ENCODE measurements around the gene CASQ1. TPM values are rescaled to one million over a fixed set of nuclear protein-coding genes. Genes with fewer than 3 reads are reported as not detected.

Gene CASQ1
- total RNA-seq, 2 donors from 2014 or later = 0.29 to 0.77 TPM

- Histone ChIP-seq H3K27ac (ENCODE audit: low read depth, low read length) (no peak overlapping the region), H3K9ac (ENCODE audit: extremely low read depth, low read length, poor library complexity, severe bottlenecking) (no peak overlapping the region), H3K4me3 (ENCODE audit: low read length) (no peak overlapping the region), H3K27me3 (ENCODE audit: control insufficient read depth, insufficient read depth, low read length, poor library complexity, severe bottlenecking) (no peaks in the 10 kb centered on the region), H3K4me1 (ENCODE audit: control insufficient read depth, insufficient read depth, low read length) (no peaks in the 10 kb centered on the region), H3K9me3 (ENCODE audit: control insufficient read depth, low read length) (no peaks in the 10 kb centered on the region), H3K36me3 (ENCODE audit: control insufficient read depth, insufficient read depth, low read length) (peaks cover 96% of the 10 kb centered on the region)
- TF ChIP-seq CTCF (conservative IDR thresholded peaks at IDR 0.05) = no peak
- Mint-ChIP-seq H3K4me3 (no peak overlapping the region), H3K4me1 (peaks cover 6% of the 10 kb centered on the region), H3K27me3 (ENCODE audit: insufficient read depth) (no peaks in the 10 kb centered on the region), H3K27ac (no peak overlapping the region), H3K9me3 (no peaks in the 10 kb centered on the region), H3K36me3 (ENCODE audit: low read depth) (peaks cover 79% of the 10 kb centered on the region)
- DNase-seq = no peak
Measured at GRCh38 chr1:160221089-160221488, 30.7 kb downstream of the CASQ1 start.

GRCh38 chr1:160222546-160222945 lies 32.2 kb downstream of the CASQ1 start:
- peaks cover 98% of the 10 kb centered on the region for H3K36me3 ChIP-seq (ENCODE audit: control insufficient read depth, insufficient read depth, low read length)
- H3K4me3 Mint-ChIP-seq = no peak overlapping the region
- peaks cover 69% of the 10 kb centered on the region for H3K36me3 Mint-ChIP-seq (ENCODE audit: low read depth)
- WGBS, 2 experiments (ENCODE audit: insufficient coverage in 1 of 2, insufficient read length in 1 of 2) = 97% methylated on average over 3 of the region's 3 CpGs; no CpG with 5 or more reads in 1 of the 2 experiments
- DNase-seq = no peak
- H3K4me1 ChIP-seq (ENCODE audit: control insufficient read depth, insufficient read depth, low read length) = no peaks in the 10 kb centered on the region
- no peaks in the 10 kb centered on the region for H3K27me3 Mint-ChIP-seq (ENCODE audit: insufficient read depth)
- H3K9ac ChIP-seq (ENCODE audit: extremely low read depth, low read length, poor library complexity, severe bottlenecking) = no peak overlapping the region
- H3K27ac Mint-ChIP-seq = no peak overlapping the region
- H3K4me1 Mint-ChIP-seq = peaks cover under 1% of the 10 kb centered on the region
- H3K27ac ChIP-seq (ENCODE audit: low read depth, low read length) = no peak overlapping the region
- no peak for TF ChIP-seq CTCF (conservative IDR thresholded peaks at IDR 0.05)
- H3K27me3 ChIP-seq (ENCODE audit: control insufficient read depth, insufficient read depth, low read length, poor library complexity, severe bottlenecking) = no peaks in the 10 kb centered on the region
- no peaks in the 10 kb centered on the region for H3K9me3 Mint-ChIP-seq
- no peaks in the 10 kb centered on the region for H3K9me3 ChIP-seq (ENCODE audit: control insufficient read depth, low read length)
- no peak overlapping the region for H3K4me3 ChIP-seq (ENCODE audit: low read length)

DNA sequence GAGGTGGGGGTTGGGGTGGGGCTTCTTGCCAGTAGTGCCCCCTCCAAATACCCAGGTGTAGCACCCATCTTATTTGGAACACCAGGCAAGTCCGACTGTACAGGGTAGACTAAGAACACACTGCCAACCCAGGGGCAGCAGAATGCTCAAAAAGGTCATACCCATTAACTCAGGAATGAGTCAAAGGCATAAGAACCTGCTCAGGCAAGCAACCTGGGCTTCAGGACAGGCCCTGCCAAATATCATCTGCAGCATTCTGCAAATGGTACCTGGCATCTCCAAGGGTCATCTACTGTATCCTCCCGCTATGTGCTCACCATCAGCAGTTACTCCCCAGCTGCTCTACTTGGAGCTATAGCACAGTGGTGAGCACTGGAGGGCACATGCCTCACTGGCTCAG lies 34.2 kb downstream of the CASQ1 start:
- WGBS, 2 experiments (ENCODE audit: insufficient coverage in 1 of 2, insufficient read length in 1 of 2) = 93 to 100% methylated on average over 1 to 2 of the region's 2 CpGs
- Histone ChIP-seq H3K36me3 (ENCODE audit: control insufficient read depth, insufficient read depth, low read length) (peaks cover 96% of the 10 kb centered on the region), H3K27ac (ENCODE audit: low read depth, low read length) (no peak overlapping the region), H3K4me3 (ENCODE audit: low read length) (no peak overlapping the region), H3K9me3 (ENCODE audit: control insufficient read depth, low read length) (no peaks in the 10 kb centered on the region), H3K27me3 (ENCODE audit: control insufficient read depth, insufficient read depth, low read length, poor library complexity, severe bottlenecking) (no peaks in the 10 kb centered on the region), H3K4me1 (ENCODE audit: control insufficient read depth, insufficient read depth, low read length) (no peaks in the 10 kb centered on the region), H3K9ac (ENCODE audit: extremely low read depth, low read length, poor library complexity, severe bottlenecking) (no peak overlapping the region)
- no peak for DNase-seq
- Mint-ChIP-seq H3K27me3 (ENCODE audit: insufficient read depth) (no peaks in the 10 kb centered on the region), H3K36me3 (ENCODE audit: low read depth) (peaks cover 67% of the 10 kb centered on the region), H3K4me1 (no peaks in the 10 kb centered on the region), H3K27ac (no peak overlapping the region), H3K9me3 (no peaks in the 10 kb centered on the region), H3K4me3 (no peak overlapping the region)
- no peak for TF ChIP-seq CTCF (conservative IDR thresholded peaks at IDR 0.05)

Measured in endodermal cell (in vitro differentiated cells).